Measurements from ENCODE around the gene CYBA. TPM values are rescaled to one million over a fixed set of nuclear protein-coding genes. Genes with fewer than 3 reads are reported as not detected.

CYBA gene
- total and polyA plus RNA-seq, 7 experiments from 2014 or later = 240 to 537 (median 454) TPM

DNA sequence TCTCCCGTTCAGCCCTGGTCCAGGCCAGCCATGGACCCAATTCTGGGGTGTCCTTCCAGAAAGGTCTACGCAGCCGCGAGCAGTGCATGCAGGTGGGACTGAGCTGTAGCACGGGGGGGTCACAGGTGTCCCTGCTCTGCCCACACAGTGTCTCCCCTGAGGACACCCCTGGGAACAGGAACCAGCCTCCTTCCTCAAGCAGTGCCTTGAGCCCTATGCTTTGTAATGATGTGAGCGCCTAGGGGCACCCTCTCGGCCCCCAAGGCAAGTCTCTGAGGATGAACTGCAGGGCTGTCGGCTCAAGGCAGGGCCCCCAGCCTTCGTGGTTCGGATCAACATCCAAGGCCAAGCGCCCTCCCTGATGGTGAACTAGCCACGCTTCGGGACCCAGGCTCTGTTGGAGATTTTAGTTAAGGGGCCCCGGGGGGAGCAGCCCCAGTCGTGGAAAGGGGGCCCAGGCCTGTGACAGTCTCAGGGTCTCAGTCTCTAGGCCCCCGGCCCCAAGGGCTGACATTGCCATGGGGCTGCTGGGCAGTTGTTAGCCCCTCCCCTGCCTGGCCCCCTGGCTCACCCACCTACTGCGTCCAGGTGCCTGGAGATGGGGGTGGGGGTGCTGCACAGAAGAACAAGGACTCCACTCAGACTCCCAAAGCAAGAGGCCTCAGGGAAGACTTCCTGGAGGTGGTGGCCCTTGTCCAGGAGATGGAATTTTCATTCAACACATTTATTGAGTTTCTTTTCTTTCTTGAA, 10.2 kb downstream of the CYBA start:
- Mint-ChIP-seq H3K27me3 (peaks cover 0 to 42% (median 13%) of the 10 kb centered on the region in 5 donors), H3K27ac (peak overlapping the region in 1 of 9 donors; percentile 70), H3K4me1 (peaks cover 25 to 49% (median 34%) of the 10 kb centered on the region in 7 donors), H3K36me3 (peaks cover 0 to 8% (median 0%) of the 10 kb centered on the region in 5 donors), H3K9me3 (no peaks in the 10 kb centered on the region), H3K4me3 (peak overlapping the region in 5 of 10 donors; percentile 25 to 63 (median 56))
- peaks cover 0 to 26% (median 0%) of the 10 kb centered on the region in 3 experiments for H3K36me3 ChIP-seq (ENCODE audit: control insufficient read depth in 2 of 3, insufficient read depth in 3 of 3, low read length in 3 of 3)
- H3K4me1 ChIP-seq (ENCODE audit: control insufficient read depth in 2 of 2, insufficient read depth in 2 of 2, low read length in 2 of 2) = peaks cover 21% of the 10 kb centered on the region in 2 donors
- ChIA-PET POLR2A (interaction anchor here (0.7 to 3.1 kb wide), 6 partner anchors 8 to 64 kb away, joined by 3 to 11 read pairs (median 4); partner anchors contain the start of gene MVD), CTCF (no interaction called here)
- no peaks in the 10 kb centered on the region for H3K9me3 ChIP-seq (ENCODE audit: control insufficient read depth in 2 of 3, low read length in 3 of 3)
- no peak overlapping the region for H3K4me3 ChIP-seq (ENCODE audit: low read length)
- DNase-seq (no peak), ATAC-seq (no peak)
- peaks cover 0 to 6% of the 10 kb centered on the region in 2 donors for H3K27me3 ChIP-seq (ENCODE audit: control insufficient read depth in 2 of 2, insufficient read depth in 2 of 2, low read length in 2 of 2)
- intact Hi-C loops (cut with micrococcal nuclease) = no loop called here
- no peak overlapping the region for H3K27ac ChIP-seq (ENCODE audit: low read depth, low read length)

DNA sequence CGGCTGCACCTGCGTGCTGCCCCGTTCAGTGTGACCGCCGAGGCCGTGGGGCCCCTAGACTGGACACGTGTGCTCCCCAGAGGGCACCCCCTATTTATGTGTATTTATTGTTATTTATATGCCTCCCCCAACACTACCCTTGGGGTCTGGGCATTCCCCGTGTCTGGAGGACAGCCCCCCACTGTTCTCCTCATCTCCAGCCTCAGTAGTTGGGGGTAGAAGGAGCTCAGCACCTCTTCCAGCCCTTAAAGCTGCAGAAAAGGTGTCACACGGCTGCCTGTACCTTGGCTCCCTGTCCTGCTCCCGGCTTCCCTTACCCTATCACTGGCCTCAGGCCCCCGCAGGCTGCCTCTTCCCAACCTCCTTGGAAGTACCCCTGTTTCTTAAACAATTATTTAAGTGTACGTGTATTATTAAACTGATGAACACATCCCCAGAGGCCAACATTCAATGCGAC, 10.8 kb downstream of the CYBA start:
- H3K4me1 Mint-ChIP-seq = peaks cover 28 to 48% (median 33%) of the 10 kb centered on the region in 7 donors

DNA sequence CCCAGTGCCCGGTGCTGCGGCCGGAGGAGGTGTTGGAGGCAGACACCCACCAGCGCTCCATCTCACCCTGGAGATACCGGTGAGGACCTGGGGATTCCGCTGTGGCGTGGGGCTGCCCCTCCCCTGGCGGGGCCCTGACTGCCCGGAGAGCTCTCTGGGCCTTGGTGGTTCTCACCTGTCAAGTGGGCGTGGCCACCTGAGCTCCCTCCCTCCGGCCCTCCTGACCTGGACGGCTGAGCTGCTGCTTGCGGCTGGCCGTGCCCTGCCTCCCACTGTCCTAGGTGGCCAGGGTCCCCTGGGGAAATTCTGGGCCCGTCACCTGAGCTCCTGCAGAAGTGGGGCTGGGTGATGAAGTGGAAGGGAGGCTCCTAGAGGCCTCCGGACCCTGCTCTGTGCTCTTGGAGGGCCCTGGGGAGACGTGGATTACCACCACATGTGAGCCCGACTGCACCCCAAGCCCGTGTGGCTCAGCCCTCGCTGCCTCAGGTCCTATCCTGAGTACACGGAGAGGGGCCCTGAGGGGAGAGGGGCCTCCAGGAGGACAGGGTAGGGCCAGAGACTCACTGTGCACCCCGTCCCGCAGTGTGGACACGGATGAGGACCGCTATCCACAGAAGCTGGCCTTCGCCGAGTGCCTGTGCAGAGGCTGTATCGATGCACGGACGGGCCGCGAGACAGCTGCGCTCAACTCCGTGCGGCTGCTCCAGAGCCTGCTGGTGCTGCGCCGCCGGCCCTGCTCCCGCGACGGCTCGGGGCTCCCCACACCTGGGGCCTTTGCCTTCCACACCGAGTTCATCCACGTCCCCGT, 11.4 kb downstream of the CYBA start:
- Mint-ChIP-seq H3K36me3 (peaks cover 0 to 7% (median 0%) of the 10 kb centered on the region in 5 donors), H3K27me3 (peaks cover 0 to 42% (median 13%) of the 10 kb centered on the region in 5 donors), H3K9me3 (no peaks in the 10 kb centered on the region), H3K27ac (no peak overlapping the region), H3K4me3 (peak overlapping the region in 3 of 10 donors; percentile 43 to 63 (median 56)), H3K4me1 (peaks cover 27 to 50% (median 33%) of the 10 kb centered on the region in 7 donors)
- DNase-seq (no peak), ATAC-seq (no peak)
- ChIA-PET CTCF (no interaction called here), POLR2A (interaction anchor here (0.5 to 3.1 kb wide), 5 partner anchors 9 to 66 kb away, joined by 3 to 11 read pairs (median 3); partner anchors contain the start of gene MVD)
- Histone ChIP-seq H3K27ac (ENCODE audit: low read depth, low read length) (no peak overlapping the region), H3K9me3 (ENCODE audit: control insufficient read depth in 2 of 3, low read length in 3 of 3) (no peaks in the 10 kb centered on the region), H3K4me1 (ENCODE audit: control insufficient read depth in 2 of 2, insufficient read depth in 2 of 2, low read length in 2 of 2) (peaks cover 21 to 27% of the 10 kb centered on the region in 2 donors), H3K27me3 (ENCODE audit: control insufficient read depth in 2 of 2, insufficient read depth in 2 of 2, low read length in 2 of 2) (peaks cover 0 to 6% of the 10 kb centered on the region in 2 donors), H3K36me3 (ENCODE audit: control insufficient read depth in 2 of 3, insufficient read depth in 3 of 3, low read length in 3 of 3) (peaks cover 0 to 17% (median 0%) of the 10 kb centered on the region in 3 experiments), H3K4me3 (ENCODE audit: low read length) (no peak overlapping the region)
- intact Hi-C loops (cut with micrococcal nuclease) = loop anchor here in 1 of 2 donors (5.0 kb wide), 2 partner anchors 63 to 67 kb away; partner anchors contain the start of gene ZC3H18

More for the DNA sequence above, 10.8 kb downstream of the CYBA start:
- Mint-ChIP-seq H3K9me3 (no peaks in the 10 kb centered on the region), H3K4me3 (peak overlapping the region in 6 of 10 donors; percentile 9 to 63 (median 50)), H3K27me3 (peaks cover 0 to 42% (median 13%) of the 10 kb centered on the region in 5 donors), H3K36me3 (peaks cover 0 to 7% (median 0%) of the 10 kb centered on the region in 5 donors), H3K27ac (peak overlapping the region in 3 of 9 donors; percentile 19 to 70 (median 45))
- CTCF ChIA-PET = no interaction called here
- ATAC-seq = no peak
- no peaks in the 10 kb centered on the region for H3K9me3 ChIP-seq (ENCODE audit: control insufficient read depth in 2 of 3, low read length in 3 of 3)
- peaks cover 0 to 6% of the 10 kb centered on the region in 2 donors for H3K27me3 ChIP-seq (ENCODE audit: control insufficient read depth in 2 of 2, insufficient read depth in 2 of 2, low read length in 2 of 2)
- intact Hi-C loops (cut with micrococcal nuclease) = no loop called here
- peaks cover 21 to 23% of the 10 kb centered on the region in 2 donors for H3K4me1 ChIP-seq (ENCODE audit: control insufficient read depth in 2 of 2, insufficient read depth in 2 of 2, low read length in 2 of 2)
- no peak overlapping the region for H3K4me3 ChIP-seq (ENCODE audit: low read length)
- DNase-seq = no peak
- POLR2A ChIA-PET = interaction anchor here (0.7 to 3.1 kb wide), 5 partner anchors 9 to 65 kb away, joined by 3 to 11 read pairs (median 3); partner anchors contain the start of gene MVD
- H3K36me3 ChIP-seq (ENCODE audit: control insufficient read depth in 2 of 3, insufficient read depth in 3 of 3, low read length in 3 of 3) = peaks cover 0 to 20% (median 0%) of the 10 kb centered on the region in 3 experiments
- no peak overlapping the region for H3K27ac ChIP-seq (ENCODE audit: low read depth, low read length)

DNA sequence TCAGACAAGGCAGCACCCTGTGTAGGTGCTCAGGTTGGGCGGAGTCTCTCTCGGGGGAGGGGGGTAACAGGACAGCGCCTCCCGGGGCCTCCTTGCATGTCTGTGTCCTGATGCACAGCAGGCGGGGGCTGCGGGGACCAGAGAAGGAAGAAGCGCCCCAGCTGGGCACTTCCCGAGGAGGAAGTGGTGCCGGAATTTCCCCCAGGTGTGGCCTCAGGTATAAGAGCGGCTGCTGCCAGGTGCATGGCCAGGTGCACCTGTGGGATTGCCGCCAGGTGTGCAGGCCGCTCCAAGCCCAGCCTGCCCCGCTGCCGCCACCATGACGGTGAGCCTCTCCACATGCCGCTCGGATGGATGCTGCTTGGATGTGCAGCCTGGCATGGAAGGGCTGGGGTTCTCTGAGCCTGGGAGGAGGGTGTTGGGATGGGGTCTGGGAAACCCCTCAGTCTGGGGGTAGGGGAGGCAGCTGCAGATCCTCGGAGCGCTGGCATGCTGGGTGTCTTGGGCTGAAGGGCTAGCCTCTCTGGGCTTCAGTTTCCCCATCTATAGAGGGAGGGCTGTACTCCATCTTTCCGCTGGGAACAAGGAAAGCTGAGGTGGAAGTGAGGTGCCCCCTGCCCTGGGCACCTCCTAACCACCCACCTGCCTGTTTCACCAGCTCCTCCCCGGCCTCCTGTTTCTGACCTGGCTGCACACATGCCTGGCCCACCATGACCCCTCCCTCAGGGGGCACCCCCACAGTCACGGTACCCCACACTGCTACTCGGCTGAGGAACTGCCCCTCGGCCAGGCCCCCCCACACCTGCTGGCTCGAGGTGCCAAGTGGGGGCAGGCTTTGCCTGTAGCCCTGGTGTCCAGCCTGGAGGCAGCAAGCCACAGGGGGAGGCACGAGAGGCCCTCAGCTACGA, 12.3 kb downstream of the CYBA start, which contains the start of gene IL17C:
IL17C (plus strand) TSS at position 250 of the 908 bp plus-strand sequence; CDS start at position 320, 70 bp downstream.
- peaks cover 27 to 49% (median 33%) of the 10 kb centered on the region in 7 donors for H3K4me1 Mint-ChIP-seq
- peaks cover 0 to 6% of the 10 kb centered on the region in 2 donors for H3K27me3 ChIP-seq (ENCODE audit: control insufficient read depth in 2 of 2, insufficient read depth in 2 of 2, low read length in 2 of 2)

DNA sequence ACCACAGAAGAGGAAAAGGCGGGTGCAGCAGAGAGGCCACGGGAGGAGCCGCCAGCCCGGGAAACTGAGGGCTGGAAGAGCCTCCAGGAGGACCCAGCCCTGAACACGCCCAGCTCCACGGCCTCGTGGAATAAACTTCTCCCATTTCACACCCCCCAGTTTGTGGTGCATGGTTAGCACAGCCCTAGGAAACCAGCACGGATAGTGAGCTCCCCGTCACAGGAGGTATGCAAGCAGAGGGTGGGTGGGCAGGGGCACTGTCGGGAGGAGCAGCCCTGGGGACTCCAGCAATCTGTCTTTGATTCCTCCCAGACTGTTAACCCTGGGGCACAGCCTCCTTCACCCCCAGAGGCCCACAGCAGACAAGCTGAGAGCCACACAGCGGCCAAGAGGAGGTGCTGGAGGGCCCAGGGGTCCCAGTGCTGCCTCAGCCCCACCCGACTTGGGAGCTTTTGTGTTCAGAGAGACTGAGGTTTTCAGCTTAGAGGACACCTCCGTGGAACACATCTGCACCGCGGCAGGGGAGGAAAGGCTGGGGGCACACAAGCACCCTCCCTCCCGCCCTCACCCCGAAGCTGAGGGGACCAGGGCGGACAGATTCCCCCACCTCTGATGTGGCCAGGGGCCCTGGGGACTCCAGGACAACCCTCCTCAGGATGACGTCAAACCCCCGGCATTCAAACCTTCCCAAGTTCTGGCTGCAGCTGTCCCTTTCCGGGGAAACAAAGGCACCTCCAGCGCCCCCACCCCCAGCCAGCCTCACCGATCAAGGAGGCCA, 14.2 kb downstream of the CYBA start:
- Histone ChIP-seq H3K4me1 (ENCODE audit: control insufficient read depth in 2 of 2, insufficient read depth in 2 of 2, low read length in 2 of 2) (peaks cover 21 to 38% of the 10 kb centered on the region in 2 donors), H3K27me3 (ENCODE audit: control insufficient read depth in 2 of 2, insufficient read depth in 2 of 2, low read length in 2 of 2) (peaks cover 0 to 6% of the 10 kb centered on the region in 2 donors), H3K27ac (ENCODE audit: low read depth, low read length) (no peak overlapping the region), H3K9me3 (ENCODE audit: control insufficient read depth in 2 of 3, low read length in 3 of 3) (no peaks in the 10 kb centered on the region), H3K36me3 (ENCODE audit: control insufficient read depth in 2 of 3, insufficient read depth in 3 of 3, low read length in 3 of 3) (peaks cover 0 to 8% (median 0%) of the 10 kb centered on the region in 3 experiments), H3K4me3 (ENCODE audit: low read length) (no peak overlapping the region)
- peak overlapping the region in 3 of 9 donors; percentile 70 to 85 (median 82) for H3K27ac Mint-ChIP-seq
- no peak for ATAC-seq
- peaks cover 0 to 42% (median 13%) of the 10 kb centered on the region in 5 donors for H3K27me3 Mint-ChIP-seq
- no peak for DNase-seq
- H3K9me3 Mint-ChIP-seq = no peaks in the 10 kb centered on the region
- H3K4me1 Mint-ChIP-seq = peaks cover 24 to 44% (median 33%) of the 10 kb centered on the region in 7 donors
- ChIA-PET CTCF (no interaction called here), POLR2A (interaction anchor here (0.5 to 1.5 kb wide), 5 partner anchors 11 to 1025 kb away, joined by 3 to 5 read pairs (median 3); no protein-coding TSS in a partner anchor)
- peaks cover 0 to under 1% (median 0%) of the 10 kb centered on the region in 5 donors for H3K36me3 Mint-ChIP-seq
- intact Hi-C loops (cut with micrococcal nuclease) = loop anchor here in 1 of 2 donors (5.0 kb wide), 2 partner anchors 64 to 66 kb away; partner anchors contain the start of gene ZC3H18
- peak overlapping the region in 5 of 10 donors; percentile 35 to 73 (median 49) for H3K4me3 Mint-ChIP-seq

More for the DNA sequence above, 12.3 kb downstream of the CYBA start, which contains the start of gene IL17C:
- intact Hi-C loops (cut with micrococcal nuclease) = loop anchor here in 1 of 2 donors (5.0 kb wide), 2 partner anchors 64 to 66 kb away; partner anchors contain the start of gene ZC3H18
- Mint-ChIP-seq H3K36me3 (peaks cover 0 to 7% (median 0%) of the 10 kb centered on the region in 5 donors), H3K9me3 (no peaks in the 10 kb centered on the region), H3K27me3 (peaks cover 0 to 42% (median 13%) of the 10 kb centered on the region in 5 donors), H3K27ac (peak within 1 kb of the TSS in 6 of 9 donors; percentile 0 to 85 (median 48)), H3K4me3 (peak within 1 kb of the TSS in 9 of 10 donors; percentile 34 to 63 (median 46))
- peaks cover 21 to 34% of the 10 kb centered on the region in 2 donors for H3K4me1 ChIP-seq (ENCODE audit: control insufficient read depth in 2 of 2, insufficient read depth in 2 of 2, low read length in 2 of 2)
- ChIA-PET CTCF (interaction anchor here (0.7 kb wide), 1 partner anchor 714 kb away, joined by 3 read pairs; no protein-coding TSS in a partner anchor), POLR2A (interaction anchor here (0.5 to 3.1 kb wide), 3 partner anchors 10 to 49 kb away, joined by 3 to 11 read pairs (median 7); no protein-coding TSS in a partner anchor)
- DNase-seq (no peak), ATAC-seq (no peak)
- H3K4me3 ChIP-seq (ENCODE audit: low read length) = no peak within 1 kb of the TSS
- peaks cover 0 to 11% (median 0%) of the 10 kb centered on the region in 3 experiments for H3K36me3 ChIP-seq (ENCODE audit: control insufficient read depth in 2 of 3, insufficient read depth in 3 of 3, low read length in 3 of 3)
- no peaks in the 10 kb centered on the region for H3K9me3 ChIP-seq (ENCODE audit: control insufficient read depth in 2 of 3, low read length in 3 of 3)
- H3K27ac ChIP-seq (ENCODE audit: low read depth, low read length) = no peak within 1 kb of the TSS

Data from naive thymus-derived CD4-positive, alpha-beta T cell (primary cell).